B cell (primary cell): Measurements from ENCODE around the gene PEX7.

ENCODE experiments used
- CTCF ChIP-seq: fragments of 200-600 bp; IDR thresholded peaks from one replicate; pipeline ENCODE4 v1.8.0; 2022; ENCODE audit warnings: antibody characterized with exemption, mild to moderate bottlenecking
- EZH2 ChIP-seq: IDR thresholded peaks from 2 replicates; pipeline ENCODE4 v1.6.1; 2012; ENCODE audit warnings: borderline replicate concordance, low read depth, mild to moderate bottlenecking, moderate library complexity, low read length; ENCODE audit not compliant: insufficient read depth, poor library complexity, severe bottlenecking

GRCh38 chr6:136955123-136955522, 132.7 kb downstream of the PEX7 start:
- TF ChIP-seq EZH2 = no peak
- no peak for TF ChIP-seq CTCF
